Body of pancreas (tissue), 4 donors: ENCODE measurements around the gene PLA2G12B. TPM values are rescaled to one million over a fixed set of nuclear protein-coding genes. Genes with fewer than 3 reads are reported as not detected.

Experiments used
- ATAC-seq: fragments of 150-250 bp; one replicate; pipeline ENCODE4 v1.9.1; 2016
- DNase-seq, 4 donors: peaks; one replicate each; pipeline ENCODE4 v3.0.0-alpha.2; 2019
- H3K27ac ChIP-seq, 4 donors: fragments of 200-600 bp; sonication (generic); 1 replicate in 3 of 4; 2 replicates in 1 of 4; pipeline versions ENCODE4 v1.5.1 to v1.6.1; 2016 to 2019; ENCODE audit warnings: mild to moderate bottlenecking in 1 of 4, mixed read lengths in 1 of 4, moderate library complexity in 1 of 4
- H3K27me3 ChIP-seq, 2 donors: fragments of 200-600 bp; sonication (generic); one replicate each; pipeline ENCODE4 v1.6.0; 2016; ENCODE audit warnings: mild to moderate bottlenecking in 1 of 2
- H3K36me3 ChIP-seq, 2 donors: fragments of 200-600 bp; sonication (generic); replicated peaks in 1 of 2; 2 replicates each; pipeline ENCODE4 v1.5.1; 2016; ENCODE audit warnings: low read depth in 2 of 2; ENCODE audit not compliant: insufficient read depth in 1 of 2
- H3K4me1 ChIP-seq: fragments of 200-600 bp; sonication (generic); one replicate; pipeline ENCODE4 v1.6.0; 2016
- H3K4me3 ChIP-seq, 2 donors: fragments of 200-600 bp; sonication (generic); 1 replicate in 1 of 2; 2 replicates in 1 of 2; pipeline ENCODE4 v1.5.1; 2016 to 2019
- H3K9me3 ChIP-seq, 3 donors: fragments of 200-600 bp; sonication (generic); 1 replicate in 2 of 3; 2 replicates in 1 of 3; pipeline ENCODE4 v1.5.1; 2016
- CTCF ChIP-seq, 7 experiments: fragments of 450-650 bp in 4 of 7; fragments of 200-600 bp in 3 of 7; sonication (generic) in 3 of 7; IDR thresholded peaks; one replicate each; pipeline ENCODE4 v1.5.1; 2016 to 2019; ENCODE audit warnings: antibody characterized with exemption in 7 of 7
- POLR2A ChIP-seq, 3 donors: fragments of 450-650 bp; IDR thresholded peaks; one replicate each; pipeline ENCODE4 v1.6.1; 2016; ENCODE audit warnings: antibody characterized with exemption in 3 of 3, mild to moderate bottlenecking in 2 of 3
- WGBS, 2 donors: methylation state at CpG; one replicate each; pipeline ENCODE4 v1.1.5; 2017; 5-methylcytosine and 5-hydroxymethylcytosine counted together
- intact Hi-C: fragments of 100-400 bp; cut with DNase I; formaldehyde crosslinking; loops from one replicate; pipeline ENCODE4 v1.15.1; 2023
- total RNA-seq, 2 donors: library from RNA; depleted of rRNA; stranded (reverse); fragments of >200 nt; gene quantifications; one replicate each; pipeline ENCODE4 v1.1.0, GENCODE V29; 2016

Gene PLA2G12B
- total RNA-seq, 2 donors from 2014 or later, result not detected

GRCh38 chr10:72976886-72977285, 22.3 kb upstream of the PLA2G12B start:
- no peak for ATAC-seq
- Histone ChIP-seq H3K9me3 (peaks cover 0 to 30% (median 3%) of the 10 kb centered on the region in 3 donors), H3K4me3 (no peak overlapping the region)

GRCh38 chr10:72956001-72956400, 1.4 kb upstream of the PLA2G12B start:
- H3K4me1 ChIP-seq, result no peaks in the 10 kb centered on the region
- DNase-seq (no peak), ATAC-seq (no peak)
- no peaks in the 10 kb centered on the region for H3K36me3 ChIP-seq
- intact Hi-C loops, result no loop called here
- no peak overlapping the region for H3K4me3 ChIP-seq
- TF ChIP-seq POLR2A (IDR thresholded peaks at IDR 0.05), result no peak
- TF ChIP-seq CTCF (IDR thresholded peaks at IDR 0.05), result no peak
- H3K9me3 ChIP-seq, result no peaks in the 10 kb centered on the region
- no peaks in the 10 kb centered on the region for H3K27me3 ChIP-seq
- H3K27ac ChIP-seq, result no peak overlapping the region

More at GRCh38 chr10:72976886-72977285, 22.3 kb upstream of the PLA2G12B start:
- no peak overlapping the region for H3K27ac ChIP-seq
- DNase-seq, result no peak
- WGBS, 2 donors, result 37 to 50% methylated on average over 1 of the region's 1 CpG
- no peaks in the 10 kb centered on the region for H3K36me3 ChIP-seq
- no peak for TF ChIP-seq CTCF (IDR thresholded peaks at IDR 0.05)
- intact Hi-C loops, result no loop called here
- no peaks in the 10 kb centered on the region for H3K27me3 ChIP-seq
- H3K4me1 ChIP-seq, result no peaks in the 10 kb centered on the region

- WGBS, 2 donors, result 70 to 72% methylated on average over 8 of the region's 8 CpGs
- Histone ChIP-seq H3K36me3 (no peaks in the 10 kb centered on the region), H3K27me3 (no peaks in the 10 kb centered on the region), H3K4me1 (no peaks in the 10 kb centered on the region), H3K4me3 (no peak overlapping the region), H3K27ac (no peak overlapping the region), H3K9me3 (no peaks in the 10 kb centered on the region)
- DNase-seq, result no peak
- TF ChIP-seq POLR2A (IDR thresholded peaks at IDR 0.05) (no peak), CTCF (IDR thresholded peaks at IDR 0.05) (no peak)
- intact Hi-C loops, result no loop called here
- ATAC-seq, result no peak
Measured at GRCh38 chr10:72954230-72954595, 393 bp downstream of the PLA2G12B start.

GRCh38 chr10:72953687-72954086, 919 bp downstream of the PLA2G12B start:
- Histone ChIP-seq H3K27ac (no peak overlapping the region), H3K9me3 (no peaks in the 10 kb centered on the region), H3K4me3 (no peak overlapping the region), H3K4me1 (no peaks in the 10 kb centered on the region), H3K36me3 (no peaks in the 10 kb centered on the region), H3K27me3 (no peaks in the 10 kb centered on the region)
- no peak for TF ChIP-seq CTCF (IDR thresholded peaks at IDR 0.05)
- no peak for TF ChIP-seq POLR2A (IDR thresholded peaks at IDR 0.05)
- DNase-seq, result no peak
- intact Hi-C loops, result no loop called here
- WGBS, 2 donors, result 72 to 94% methylated on average over 1 to 8 of the region's 8 CpGs
- ATAC-seq, result no peak

GRCh38 chr10:72952642-72953158, 1.9 kb downstream of the PLA2G12B start:
- no peaks in the 10 kb centered on the region for H3K9me3 ChIP-seq
- no peaks in the 10 kb centered on the region for H3K36me3 ChIP-seq
- no peak for TF ChIP-seq CTCF (IDR thresholded peaks at IDR 0.05)
- TF ChIP-seq POLR2A (IDR thresholded peaks at IDR 0.05), result no peak
- no peak for ATAC-seq
- intact Hi-C loops, result no loop called here
- no peaks in the 10 kb centered on the region for H3K27me3 ChIP-seq
- no peak overlapping the region for H3K4me3 ChIP-seq
- H3K4me1 ChIP-seq, result no peaks in the 10 kb centered on the region
- WGBS, 2 donors, result 63 to 80% methylated on average over 5 of the region's 5 CpGs
- no peak overlapping the region for H3K27ac ChIP-seq
- no peak for DNase-seq
